ENCODE data around the gene RIN3. TPM values are rescaled to one million over a fixed set of nuclear protein-coding genes. Genes with fewer than 3 reads are reported as not detected.

The RIN3 gene
- total and polyA plus RNA-seq, 2 of the 4 experiments (the other 2 are of a cell fraction), result 2.5 to 11.1 TPM

- WGBS, 2 experiments (ENCODE audit: extremely low coverage in 2 of 2, insufficient read length in 1 of 2), result no CpG with 5 or more reads among the region's 2 CpGs
- Histone ChIP-seq H4K91ac (ENCODE audit: insufficient read depth, low read depth, low read length) (no peak overlapping the region), H3K4me2 (ENCODE audit: low read depth, low read length) (no peak overlapping the region), H4K5ac (ENCODE audit: low read depth, low read length) (no peak overlapping the region), H3K27ac (ENCODE audit: insufficient read depth, low read length) (no peak overlapping the region), H4K20me1 (ENCODE audit: insufficient read depth, low read length) (no peaks in the 10 kb centered on the region), H3K14ac (replicated peaks; ENCODE audit: low read depth, low read length) (no peak overlapping the region), H2BK120ac (ENCODE audit: low read depth, low read length) (no peak overlapping the region), H3K4me3 (ENCODE audit: insufficient read depth, low read depth, low read length) (no peak overlapping the region), H3K9ac (ENCODE audit: low read depth, low read length) (no peak overlapping the region), H3K36me3 (ENCODE audit: control insufficient read depth, insufficient read depth, low read length) (no peaks in the 10 kb centered on the region), H3K9me3 (ENCODE audit: control insufficient read depth, insufficient read depth, low read length) (no peaks in the 10 kb centered on the region), H3K56ac (ENCODE audit: extremely low read depth, insufficient read depth, low read length) (no peak overlapping the region), H3K9me1 (ENCODE audit: insufficient read depth, low read length) (no peaks in the 10 kb centered on the region), H3K4me1 (ENCODE audit: control insufficient read depth, insufficient read depth, low read length) (peaks cover 6% of the 10 kb centered on the region), H3K23ac (ENCODE audit: low read depth, low read length) (no peak overlapping the region), H3K27me3 (ENCODE audit: control insufficient read depth, insufficient read depth, low read length) (no peaks in the 10 kb centered on the region), H2AK9ac (replicated peaks; ENCODE audit: low read depth, low read length, poor library complexity) (no peak overlapping the region), H2BK15ac (ENCODE audit: low read depth, low read length) (no peak overlapping the region), H3K4ac (ENCODE audit: low read depth, low read length) (no peak overlapping the region), H2AFZ (replicated peaks; ENCODE audit: low read length, poor library complexity) (no peak overlapping the region), H2AK5ac (ENCODE audit: low read depth, low read length) (no peak overlapping the region), H3K79me1 (ENCODE audit: low read depth in 1 of 2, low read length in 2 of 2) (no peaks in the 10 kb centered on the region; a peak in 1 of 4 replicates), H3K18ac (ENCODE audit: low read depth, low read length) (no peak overlapping the region), H4K8ac (ENCODE audit: low read depth in 2 of 2, low read length in 2 of 2) (no peak overlapping the region), H2BK20ac (ENCODE audit: low read depth, low read length) (no peak overlapping the region), H2BK5ac (ENCODE audit: low read depth, low read length, poor library complexity, severe bottlenecking) (no peak overlapping the region)
- DNase-seq (peak; percentile 57), ATAC-seq (ENCODE audit: low read depth) (peak; percentile 79)
- TF ChIP-seq RCOR1 (IDR thresholded peaks at IDR 0.05; ENCODE audit: insufficient replicate concordance, low read length), result no peak
- no peak for TF ChIP-seq SMC3 (IDR thresholded peaks at IDR 0.05; ENCODE audit: low read depth, low read length)
- no peak for TF ChIP-seq CHD1 (IDR thresholded peaks at IDR 0.05; ENCODE audit: low read depth, low read length)
- no peak for TF ChIP-seq ELK1 (IDR thresholded peaks at IDR 0.05; ENCODE audit: borderline replicate concordance, low read depth, low read length)
- no peak for TF ChIP-seq CTCF (conservative IDR thresholded peaks at IDR 0.05; ENCODE audit: low read depth, low read length)
- TF ChIP-seq USF2 (IDR thresholded peaks at IDR 0.05; ENCODE audit: low read depth, low read length), result no peak
- in situ Hi-C loops (cut with MboI; ENCODE audit: low sequenced_read_pairs), result no loop called here
- no TSS peak for BruUV-seq (replicated peaks)
- intact Hi-C loops (cut with micrococcal nuclease), result no loop called here
- ChIA-PET CTCF (interaction anchor here (1.0 kb wide), 1 partner anchor 33 kb away, joined by 3 read pairs; no protein-coding TSS in a partner anchor), POLR2A (ENCODE audit: unreplicated experiment) (no interaction called here)
- dilution Hi-C loops (cut with HindIII; ENCODE audit: low sequenced_read_pairs, unreplicated experiment), result no loop called here
Observed at GRCh38 chr14:92719421-92719820, 205.8 kb downstream of the RIN3 start.
